ENCODE results near the gene KIF9.
"Not testable (repeated sequence)": the region's sequence is repeated elsewhere in the genome, so short reads cannot be mapped to it uniquely, and the experiment has no call there.

KIF9 gene

DNA sequence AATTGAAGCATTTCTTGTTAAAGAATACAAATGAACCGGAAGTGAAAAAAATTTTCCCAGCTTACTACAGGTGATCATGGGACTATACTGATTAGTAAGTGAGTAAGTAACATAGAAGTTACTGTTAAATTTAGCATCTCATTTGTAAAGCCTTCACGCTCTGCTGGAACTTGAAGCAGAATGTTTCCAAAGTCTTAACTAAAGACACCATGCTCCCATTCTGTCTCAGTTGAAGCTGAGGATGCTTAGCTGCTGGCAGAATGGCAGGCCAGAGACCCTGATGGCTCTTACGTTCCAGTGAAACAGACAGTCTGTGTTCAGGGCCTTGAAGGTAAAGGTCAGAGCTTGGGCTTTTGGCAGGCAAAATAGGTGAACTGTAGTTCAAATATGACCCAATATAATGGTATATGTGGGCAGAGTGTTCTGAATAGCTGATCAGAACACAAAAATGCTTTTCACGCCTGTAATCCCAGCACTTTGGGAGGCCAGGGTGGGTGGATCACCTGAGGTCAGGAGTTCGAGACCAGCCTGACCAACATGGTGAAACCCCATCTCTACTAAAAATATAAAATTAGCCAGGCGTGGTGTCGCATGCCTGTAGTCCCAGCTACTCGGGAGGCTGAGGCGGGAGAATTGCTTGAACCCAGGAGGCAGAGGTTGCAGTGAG, 9.3 kb upstream of the KIF9 start:
- not testable (repeated sequence) for DNase-seq

DNA sequence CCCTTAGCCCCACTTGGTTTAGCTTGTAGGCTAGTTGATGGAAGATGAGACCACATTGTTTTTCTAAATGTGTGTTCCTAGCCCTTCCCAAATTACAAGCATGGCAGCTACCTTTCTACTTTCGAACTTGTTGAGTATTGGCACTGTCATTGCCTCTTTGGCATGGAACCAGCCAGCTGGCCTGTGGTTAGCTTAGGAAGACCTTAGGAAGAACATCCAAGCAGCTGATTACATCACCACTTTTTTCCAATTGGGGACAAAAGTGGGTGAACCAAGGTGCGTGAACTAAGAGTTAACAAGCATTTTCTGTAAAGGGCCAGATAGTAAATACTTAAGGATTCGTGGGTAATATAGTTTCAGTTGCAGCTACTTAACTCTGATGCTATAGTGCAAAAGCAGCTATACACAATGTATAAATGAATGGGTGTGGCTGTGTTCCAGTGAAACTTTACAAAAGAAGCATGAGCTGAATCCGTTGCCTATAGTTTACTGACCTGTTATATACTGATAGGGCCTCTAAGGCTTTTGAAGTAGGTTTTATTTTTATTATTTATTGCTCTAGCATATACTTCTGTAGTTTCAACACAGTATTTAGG, 8.7 kb upstream of the KIF9 start:
- no peak for DNase-seq

GRCh38 chr3:47288966-47289910, 6.6 kb upstream of the KIF9 start:
- no peak for DNase-seq

GRCh38 chr3:47283591-47284364, 1.2 kb upstream of the KIF9 start:
- DNase-seq: peak; percentile 10

GRCh38 chr3:47283193-47283537, 566 bp upstream of the KIF9 start:
- no peak for DNase-seq

DNA sequence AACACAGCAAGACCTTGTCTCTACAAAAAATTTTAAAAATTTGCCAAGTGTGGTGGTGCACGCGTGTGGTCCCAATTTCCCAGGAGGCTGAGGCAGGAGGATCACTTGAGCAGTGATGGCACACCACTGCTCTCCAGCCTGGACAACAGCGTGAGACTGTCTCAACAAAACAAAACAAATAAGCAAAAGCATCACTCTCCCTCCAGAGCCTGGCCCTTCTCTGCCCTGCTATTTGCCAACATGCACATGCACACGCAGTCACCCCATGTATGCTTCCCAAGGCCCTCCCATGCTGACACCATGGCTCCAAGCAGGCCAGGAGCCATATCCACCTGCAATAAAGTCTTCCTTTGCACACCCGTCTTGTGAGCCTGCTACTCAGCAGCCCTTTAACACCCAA, 2.1 kb downstream of the KIF9 start:
- no peak for DNase-seq

GRCh38 chr3:47276558-47276957, 6.0 kb downstream of the KIF9 start:
- DNase-seq: no peak

GRCh38 chr3:47274652-47275051, 7.9 kb downstream of the KIF9 start:
- DNase-seq: no peak

DNA sequence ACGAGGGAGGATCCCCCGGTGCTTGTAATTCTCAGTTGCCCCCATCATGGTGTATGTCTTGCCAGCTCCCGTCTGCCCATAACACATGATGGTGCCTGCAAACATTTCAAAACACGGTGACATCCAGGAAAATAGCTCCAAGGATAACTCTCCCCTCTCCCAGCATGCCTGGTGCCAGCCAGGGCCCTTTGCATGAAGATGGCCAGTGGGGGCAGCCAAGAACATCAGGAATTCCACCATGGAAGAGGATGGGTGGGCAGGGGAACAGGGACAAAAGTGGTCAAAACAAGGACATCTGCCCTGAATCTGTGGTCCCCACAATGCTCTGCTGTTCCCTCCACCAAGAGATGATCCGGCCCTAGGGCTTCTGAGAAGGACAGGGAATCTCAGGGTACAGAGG, 9.0 kb downstream of the KIF9 start:
- DNase-seq: no peak

GRCh38 chr3:47270526-47270925, 12.1 kb downstream of the KIF9 start:
- DNase-seq: no peak

GRCh38 chr3:47267490-47267824, 15.1 kb downstream of the KIF9 start:
- DNase-seq: no peak

- DNase-seq: peak; percentile 41
Observed at GRCh38 chr3:47266709-47267489, 15.7 kb downstream of the KIF9 start.

GRCh38 chr3:47265725-47266428, 16.7 kb downstream of the KIF9 start:
- no peak for DNase-seq

DNA sequence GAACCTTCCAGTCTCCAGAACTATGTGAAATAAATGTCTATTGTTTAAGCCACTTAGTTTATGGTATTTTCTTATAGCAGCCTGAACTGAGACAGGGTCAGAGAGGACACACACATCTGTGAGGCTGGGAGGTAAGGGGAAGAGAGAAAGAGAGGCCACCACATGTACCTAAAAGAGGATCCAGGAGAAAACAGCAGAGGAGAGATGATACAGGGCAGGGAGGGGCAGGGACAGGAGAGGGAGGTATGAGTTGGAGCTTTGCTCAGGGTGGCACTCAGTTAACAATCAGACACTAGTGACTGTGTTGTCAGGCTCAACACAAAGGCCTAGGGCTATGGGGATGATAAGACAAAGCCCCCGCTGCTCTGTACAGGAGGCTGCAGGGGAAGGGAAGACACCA, 17.6 kb downstream of the KIF9 start:
- DNase-seq: no peak

DNA sequence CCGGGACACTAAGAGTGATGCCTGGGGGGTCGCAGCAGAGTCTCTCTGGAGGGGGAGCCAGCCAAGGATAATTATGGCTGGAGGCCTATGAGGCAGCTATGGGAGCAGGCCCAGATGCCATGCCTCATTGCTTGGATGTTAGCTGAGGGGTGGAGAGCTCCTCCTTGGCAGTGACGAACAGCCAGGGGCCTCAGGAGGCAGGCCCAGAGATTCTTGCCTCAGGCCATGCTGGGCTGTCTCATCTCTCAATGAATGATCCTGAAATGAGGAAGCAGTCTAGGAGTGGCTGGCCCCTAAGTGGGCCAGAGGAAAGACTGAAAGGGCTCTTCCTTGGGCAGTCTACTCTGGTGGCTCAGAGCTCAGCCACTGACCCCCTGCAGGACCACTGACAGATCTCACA, 21.3 kb downstream of the KIF9 start:
- no peak for DNase-seq

GRCh38 chr3:47260605-47261004, 22.0 kb downstream of the KIF9 start:
- DNase-seq: no peak

DNA sequence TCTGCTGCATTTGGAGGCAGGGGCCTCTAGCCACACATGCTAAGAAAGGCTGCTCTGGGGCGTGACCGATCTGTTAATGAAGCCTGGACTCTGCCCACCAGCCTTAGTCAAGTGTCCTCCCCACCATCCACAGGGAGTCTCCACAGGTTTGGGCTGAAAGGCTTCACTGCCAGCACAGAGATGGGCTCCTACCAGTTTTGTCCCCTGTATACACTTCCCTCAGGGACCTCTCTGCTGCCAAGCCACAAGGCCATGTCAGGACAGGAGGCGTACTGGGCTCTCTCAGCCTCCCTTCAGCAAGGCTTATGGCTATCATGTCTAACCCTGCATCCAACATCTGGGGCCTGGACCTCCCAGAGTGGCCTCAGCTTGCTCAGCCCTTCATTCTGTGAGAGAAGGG, 23.5 kb downstream of the KIF9 start:
- DNase-seq: no peak

DNA sequence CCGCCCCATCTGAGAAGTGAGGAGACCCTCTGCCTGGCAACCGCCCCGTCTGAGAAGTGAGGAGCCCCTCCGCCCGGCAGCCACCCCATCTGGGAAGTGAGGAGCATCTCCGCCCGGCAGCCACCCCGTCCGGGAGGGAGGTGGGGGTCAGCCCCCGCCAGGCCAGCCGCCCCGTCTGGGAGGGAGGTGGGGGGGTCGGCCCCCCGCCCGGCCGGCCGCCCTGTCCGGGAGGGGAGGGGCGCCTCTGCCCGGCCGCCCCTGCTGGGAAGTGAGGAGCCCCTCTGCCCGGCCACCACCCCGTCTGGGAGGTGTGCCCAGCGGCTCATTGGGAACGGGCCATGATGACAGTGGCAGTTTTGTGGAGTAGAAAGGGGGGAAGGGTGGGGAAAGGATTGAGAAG, 26.3 kb downstream of the KIF9 start:
- not testable (repeated sequence) for DNase-seq

DNA sequence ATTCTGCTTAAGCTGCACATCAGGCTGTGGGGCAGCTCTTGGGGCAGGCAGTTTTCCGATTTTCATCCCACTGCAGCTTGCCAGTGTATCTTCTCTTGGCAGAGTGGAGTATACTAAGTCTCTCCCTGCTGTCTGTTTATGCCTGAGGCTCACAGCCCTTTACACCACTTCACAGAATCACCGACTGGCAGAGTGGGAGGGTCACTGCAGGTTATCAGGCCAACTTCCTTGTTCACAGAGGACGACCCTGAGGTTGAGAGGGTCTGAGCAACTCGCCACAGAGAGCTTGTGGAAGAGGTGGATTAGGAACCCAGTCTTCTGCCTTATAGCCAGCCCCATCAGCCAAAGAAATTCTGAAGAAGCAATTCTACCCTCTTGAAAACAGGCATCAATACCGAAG, 30.9 kb downstream of the KIF9 start:
- DNase-seq: no peak

GRCh38 chr3:47251085-47251484, 31.5 kb downstream of the KIF9 start:
- DNase-seq: not testable (repeated sequence)

DNA sequence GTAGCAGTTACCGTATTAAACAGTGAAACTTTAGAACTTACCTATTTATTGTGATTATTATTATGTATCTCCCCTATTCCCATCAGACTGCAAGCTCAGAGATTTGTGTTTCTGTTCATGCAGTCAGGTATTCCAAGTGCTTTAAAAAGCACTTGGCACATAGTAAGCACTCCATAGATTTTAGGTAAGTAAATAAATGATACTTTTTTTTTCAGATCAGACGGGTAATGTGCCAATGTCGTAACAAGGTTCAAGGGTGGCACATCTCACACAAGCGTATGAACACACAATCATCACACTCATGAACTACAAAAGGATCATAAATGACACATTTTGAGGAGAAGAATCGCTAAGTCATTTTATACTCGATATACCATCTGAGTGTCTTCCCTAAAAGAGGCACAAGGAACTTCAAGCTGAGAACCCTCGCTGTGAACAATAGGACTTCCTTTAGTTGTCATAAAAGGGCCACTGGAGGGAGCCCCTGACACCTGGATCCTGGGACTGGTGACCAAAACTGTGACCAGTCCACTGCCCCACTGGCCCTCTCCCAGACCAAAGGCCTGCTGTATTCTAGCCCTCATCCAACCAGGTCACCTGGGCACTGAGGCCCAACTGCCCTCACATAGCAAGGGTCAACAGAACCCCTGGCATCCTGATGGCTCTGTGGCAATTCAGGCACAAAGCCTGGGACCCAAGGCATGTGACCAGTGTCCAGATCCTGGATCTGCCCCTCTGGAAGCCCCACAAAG, 32.1 kb downstream of the KIF9 start:
- DNase-seq: no peak
